ENCODE results near the gene KANK4. TPM values are rescaled to one million over a fixed set of nuclear protein-coding genes. Genes with fewer than 3 reads are reported as not detected.

The KANK4 gene
- total and polyA plus RNA-seq, 2 of the 8 experiments (the other 6 are each of a cell fraction or from before 2014, with no cell fraction given), result 0.22 to 0.26 TPM

DNA sequence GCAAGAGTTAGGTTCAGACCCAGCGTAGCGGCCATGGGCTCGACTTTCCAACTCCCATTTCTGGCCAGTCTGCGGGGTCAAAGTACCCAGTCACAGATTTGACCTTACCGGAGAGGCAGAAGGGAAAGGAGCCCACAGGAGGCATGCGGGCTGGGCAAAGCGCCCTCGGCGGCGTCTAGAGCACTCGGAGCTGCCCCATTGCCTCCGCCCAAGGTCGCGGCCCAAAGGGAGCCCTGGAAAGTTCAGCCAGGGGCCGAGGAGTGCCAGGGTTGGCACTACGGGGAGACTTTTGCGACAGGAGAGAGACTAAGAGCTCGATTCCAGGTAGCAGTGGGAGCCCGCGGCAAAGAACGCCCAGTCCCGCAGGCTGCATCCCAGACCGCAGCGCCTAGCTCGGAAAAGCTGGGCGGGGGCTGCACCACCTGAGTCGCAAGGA is 896 bp downstream of the KANK4 start (continued):
- TF ChIP-seq POLR2AphosphoS5 (IDR thresholded peaks at IDR 0.05; ENCODE audit: low read depth, low read length), result no peak
- no peak for TF ChIP-seq RAD21 (IDR thresholded peaks at IDR 0.05 in 1 of 2, conservative IDR thresholded peaks at IDR 0.05 in 1 of 2; ENCODE audit: low read depth in 2 of 2, low read length in 2 of 2)
- TF ChIP-seq TEAD4 (IDR thresholded peaks at IDR 0.05; ENCODE audit: low read depth, low read length), result no peak
- no peak for TF ChIP-seq CBX5 (IDR thresholded peaks at IDR 0.05; ENCODE audit: low read depth, low read length)
- no peak for TF ChIP-seq CBX8 (IDR thresholded peaks at IDR 0.05; ENCODE audit: borderline replicate concordance, low read depth, low read length)
- no peak for TF ChIP-seq HDAC6 (IDR thresholded peaks at IDR 0.05; ENCODE audit: low read depth, low read length)
- no peak for TF ChIP-seq CHD7 (IDR thresholded peaks at IDR 0.05; ENCODE audit: insufficient replicate concordance, low read length)
- TF ChIP-seq TAF1 (IDR thresholded peaks at IDR 0.05; ENCODE audit: low read depth, low read length), result no peak

Measured in H1 (cell line).